SIG-M5 (cell line): Measurements from ENCODE around the gene PLXNA4.

Experiments
- DNase-seq: peaks from one replicate; lab custom pipeline; 2025; lab: John Stamatoyannopoulos, UW

PLXNA4 gene

DNA sequence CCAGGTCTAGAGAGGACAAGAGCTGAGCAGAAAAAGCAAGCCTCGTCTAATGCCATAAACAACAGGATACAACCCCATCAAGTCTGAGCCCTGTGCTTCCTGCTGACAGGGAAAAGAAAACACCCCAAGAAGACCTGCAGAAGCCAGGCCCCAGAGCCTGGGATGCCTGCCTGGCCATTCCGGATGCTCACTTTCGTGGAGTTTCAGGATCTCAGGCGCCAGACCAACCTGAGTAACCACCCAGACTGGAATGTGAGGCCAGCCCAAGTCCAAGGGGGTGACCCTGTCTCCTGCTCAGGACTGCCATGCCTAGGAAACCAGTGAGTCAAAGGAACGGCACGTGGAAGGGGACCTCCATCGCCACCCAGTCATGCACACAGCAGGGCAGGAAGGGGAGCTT is 74.3 kb downstream of the PLXNA4 start:
- DNase-seq = no peak

DNA sequence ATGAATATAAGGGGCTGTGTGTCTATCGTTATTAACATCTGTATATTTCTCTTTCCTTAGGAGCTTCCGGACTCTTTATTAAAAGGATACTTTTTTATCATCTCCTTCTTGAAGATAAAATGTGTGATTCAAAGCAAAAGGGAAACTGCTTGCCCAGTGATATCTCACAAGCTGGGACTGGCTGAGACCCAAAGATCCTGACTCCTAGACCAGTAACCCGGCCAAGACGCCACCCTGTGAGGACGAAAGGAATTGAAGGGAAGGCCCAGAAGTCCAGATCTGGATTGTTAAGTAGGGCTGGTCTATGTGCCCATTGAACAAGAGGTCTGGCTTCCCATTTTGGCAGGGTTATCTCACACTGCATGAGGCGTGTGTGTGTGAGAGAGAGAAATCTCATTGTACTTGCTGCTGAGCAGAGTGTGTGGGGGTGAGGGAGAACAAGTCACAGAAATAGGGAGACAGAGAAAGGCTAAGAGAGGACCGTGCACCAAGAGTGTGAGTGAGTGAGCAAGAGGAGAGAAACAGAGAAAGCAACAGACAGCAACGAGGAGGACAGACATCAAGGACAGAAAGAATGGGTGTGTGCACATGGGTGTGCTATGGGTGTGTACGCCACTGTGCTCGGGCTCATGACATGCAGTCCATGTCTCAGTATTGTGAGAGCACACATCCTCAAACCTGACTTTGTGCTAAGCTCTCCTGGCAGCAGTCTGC is 75.4 kb downstream of the PLXNA4 start:
- DNase-seq = no peak

DNA sequence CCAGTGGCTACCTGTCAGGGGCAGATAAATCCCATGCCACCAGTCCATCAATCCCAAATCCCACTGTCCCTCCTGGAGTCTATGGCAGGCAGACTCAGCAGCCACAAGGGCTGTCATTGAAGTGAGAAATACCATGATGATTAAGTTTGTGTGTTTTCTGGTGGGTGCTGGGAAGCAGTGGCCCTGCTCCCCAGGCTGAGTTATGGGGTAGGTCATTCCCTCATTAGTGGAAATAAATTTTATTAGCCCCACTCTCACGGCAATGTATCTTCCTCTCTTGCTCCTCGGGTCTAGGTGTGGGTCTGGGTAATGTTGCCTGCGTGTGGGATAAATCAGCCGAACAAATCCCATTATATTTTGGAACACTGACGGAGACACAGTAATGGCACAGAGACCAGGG is 76.8 kb downstream of the PLXNA4 start:
- no peak for DNase-seq

DNA sequence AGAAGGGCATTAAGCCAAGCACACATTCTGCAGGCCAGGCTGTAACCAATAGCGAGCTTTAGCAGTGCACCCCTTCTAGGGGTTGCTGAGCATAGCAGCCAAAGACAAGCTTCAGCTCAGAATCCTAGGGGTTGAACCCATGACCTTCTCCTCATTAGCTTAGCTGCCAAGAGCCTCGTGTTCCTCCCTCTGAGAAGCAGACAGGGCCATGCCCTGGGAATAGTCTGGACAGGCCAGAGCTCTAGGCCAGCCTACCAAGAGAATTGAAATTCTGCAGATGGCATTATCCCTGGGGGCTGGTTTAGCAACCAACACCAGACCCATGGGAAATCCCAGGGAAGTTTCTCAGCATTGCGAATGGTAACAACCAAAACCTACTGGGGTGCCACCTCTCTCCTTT is 77.2 kb downstream of the PLXNA4 start:
- no peak for DNase-seq

DNA sequence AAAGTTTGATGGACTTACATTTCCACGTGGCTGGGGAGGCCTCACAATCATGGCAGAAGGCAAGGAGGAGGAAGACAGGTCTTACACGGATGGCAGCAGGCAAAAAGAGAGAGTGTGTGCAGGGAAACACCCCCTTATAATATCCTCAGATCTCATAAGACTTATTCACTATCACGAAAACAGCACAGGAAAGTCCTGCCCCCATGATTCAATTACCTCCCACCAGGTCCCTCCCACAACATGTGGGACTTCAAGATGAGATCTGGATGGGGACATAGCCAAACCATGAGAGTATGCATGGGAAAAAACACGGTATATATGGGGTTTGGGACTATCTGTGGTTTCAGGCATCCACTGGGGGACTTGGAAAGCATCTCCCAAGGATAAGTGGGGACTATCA is 78.0 kb downstream of the PLXNA4 start:
- no peak for DNase-seq

DNA sequence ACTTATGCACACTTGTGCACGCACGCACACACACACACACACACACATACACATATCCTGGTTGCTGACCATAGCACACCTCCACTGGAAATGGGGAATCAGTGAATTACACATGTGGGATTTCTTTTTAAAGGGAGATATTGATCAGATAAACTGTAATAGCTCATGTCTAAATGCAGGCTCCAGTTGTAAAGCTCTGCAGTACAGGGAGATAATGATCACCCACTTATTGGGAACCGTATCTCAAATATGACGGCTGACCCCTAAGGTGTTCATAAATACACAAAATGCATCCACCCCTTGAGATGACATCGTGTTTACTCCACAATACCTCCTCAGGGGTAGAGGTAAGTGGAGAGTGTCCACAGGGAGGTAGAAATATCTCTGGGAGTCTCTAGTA is 79.2 kb downstream of the PLXNA4 start:
- no peak for DNase-seq

DNA sequence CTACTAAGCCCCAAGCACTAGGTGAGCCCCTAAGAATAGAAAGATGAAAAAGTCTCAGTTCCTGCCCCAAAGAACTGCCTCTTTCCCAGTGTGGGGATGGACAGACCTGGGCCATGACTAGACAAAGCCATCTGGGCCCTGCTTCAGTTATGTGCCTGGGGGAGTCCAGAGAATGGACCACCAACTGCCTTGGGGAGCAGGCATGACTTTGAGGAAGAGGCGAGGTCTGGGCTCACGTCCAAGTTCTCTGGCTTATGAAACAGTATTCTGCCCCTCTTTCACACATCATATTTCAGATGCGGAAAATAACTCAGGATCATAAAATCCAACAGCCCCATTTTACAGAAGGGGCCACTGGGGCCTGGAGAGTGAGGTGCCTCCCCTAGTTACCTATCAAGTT is 80.3 kb downstream of the PLXNA4 start:
- no peak for DNase-seq

DNA sequence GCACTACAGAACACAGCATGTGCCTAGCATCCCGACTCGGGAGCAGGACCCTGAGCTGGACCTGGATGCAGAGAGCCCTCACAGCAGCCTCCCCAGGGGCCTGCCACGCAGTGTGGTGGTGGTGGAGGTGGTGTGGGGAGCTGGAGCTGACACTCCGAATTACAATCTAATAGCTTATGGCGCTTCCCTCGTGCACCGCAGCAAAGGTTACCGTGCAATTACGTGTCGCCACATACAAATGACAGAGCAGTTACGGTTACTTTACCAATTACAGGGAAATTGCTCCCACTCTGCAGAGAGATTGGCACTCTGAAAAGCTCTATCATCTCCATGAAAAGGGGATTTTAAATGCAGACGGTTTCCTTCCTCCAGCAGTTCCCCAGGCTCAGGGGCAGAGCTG is 81.8 kb downstream of the PLXNA4 start:
- no peak for DNase-seq

DNA sequence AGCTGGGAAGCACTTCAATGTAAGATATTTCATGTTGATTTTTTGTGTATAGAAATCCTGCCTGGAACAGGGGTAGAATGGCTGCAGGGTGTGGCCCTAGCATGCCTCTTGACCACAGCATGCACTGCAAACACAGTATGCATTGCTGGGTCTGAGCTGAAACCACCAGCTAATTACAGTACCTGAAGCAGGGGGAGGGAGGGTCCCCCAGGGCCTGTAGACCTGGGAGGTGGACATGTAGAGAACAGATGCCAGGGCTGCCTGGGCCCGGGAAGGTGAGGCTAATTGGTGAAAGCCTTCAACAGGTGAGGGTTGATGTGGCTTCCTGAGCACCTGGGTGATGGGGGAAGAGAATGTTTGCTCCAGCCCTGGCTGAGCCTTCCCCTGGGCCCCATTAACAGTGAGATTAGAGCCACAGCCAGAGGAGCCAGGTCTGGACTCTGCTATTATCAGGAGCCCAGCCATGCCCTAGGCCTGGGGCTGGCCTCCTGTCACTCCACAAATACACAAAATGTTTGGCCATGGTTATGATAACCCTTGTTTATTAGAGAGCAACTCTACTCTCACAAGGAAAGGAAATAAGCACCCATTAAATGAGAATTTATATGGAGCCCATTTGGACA is 83.3 kb downstream of the PLXNA4 start:
- no peak for DNase-seq

DNA sequence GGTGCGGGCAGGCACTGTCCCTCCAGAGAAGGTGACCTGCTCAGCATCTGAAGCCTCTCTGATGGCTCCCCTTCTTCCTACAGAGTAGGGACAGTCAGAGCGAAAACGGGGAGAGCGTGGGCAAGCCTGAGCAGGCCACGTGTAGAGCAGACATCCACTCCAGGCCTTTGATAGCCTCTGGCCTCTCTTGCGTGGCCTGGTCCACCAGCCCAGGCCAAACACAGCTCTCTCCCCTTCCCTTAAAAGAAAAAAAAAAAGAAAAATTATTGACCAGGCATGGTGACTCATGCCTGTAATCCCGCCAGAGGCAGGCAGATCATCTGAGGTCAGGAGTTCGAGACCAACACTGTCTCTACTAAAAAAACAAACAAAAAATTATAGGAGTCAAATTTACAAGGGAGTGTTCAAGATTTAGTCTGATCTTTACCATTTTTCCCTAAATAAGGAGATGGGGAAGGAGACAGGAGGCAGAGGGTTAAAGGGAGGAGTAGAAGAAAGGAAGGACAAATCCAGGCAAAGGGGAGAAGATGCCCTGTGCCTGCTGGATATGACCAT is 84.8 kb downstream of the PLXNA4 start:
- no peak for DNase-seq

DNA sequence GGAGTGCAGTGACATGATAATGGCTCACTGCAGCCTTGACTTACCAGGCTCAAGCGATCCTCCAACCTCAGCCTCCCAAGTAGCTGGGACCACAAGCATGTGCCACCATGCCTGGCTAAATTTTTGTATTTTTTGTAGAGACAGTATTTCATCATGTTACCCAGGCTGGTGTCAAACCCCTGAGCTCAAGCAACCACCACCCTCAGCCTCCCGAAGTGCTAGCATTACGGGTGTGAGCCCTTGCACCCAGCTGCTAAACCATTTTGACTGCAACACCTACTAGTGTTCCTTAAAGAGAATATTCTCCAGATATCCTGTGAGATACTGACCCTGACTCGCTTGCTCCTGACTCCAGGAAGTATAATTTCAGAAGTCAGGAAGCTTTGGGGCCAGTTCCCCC is 85.8 kb downstream of the PLXNA4 start:
- DNase-seq = no peak

DNA sequence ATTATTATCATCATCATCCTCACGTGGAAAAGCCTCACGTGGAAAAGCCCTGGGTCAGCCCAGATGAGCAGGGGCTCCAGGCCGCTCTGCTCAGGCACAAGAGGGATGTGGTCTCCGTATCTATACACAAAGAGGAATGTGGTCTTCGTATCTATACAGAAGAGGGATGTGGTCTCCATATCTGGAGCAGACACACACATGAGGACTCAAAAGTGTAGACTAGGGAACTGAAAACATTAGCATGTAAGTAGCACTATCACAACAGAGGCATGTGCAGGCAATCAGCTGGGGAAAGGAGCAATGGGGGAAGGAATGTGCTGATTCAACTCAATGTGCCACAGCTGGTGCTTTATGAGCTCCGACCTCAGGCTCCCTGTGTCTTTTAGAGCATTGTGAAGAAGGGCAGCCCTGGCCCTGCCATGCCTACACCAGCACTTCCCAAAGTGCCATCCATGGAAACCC is 86.5 kb downstream of the PLXNA4 start:
- no peak for DNase-seq

DNA sequence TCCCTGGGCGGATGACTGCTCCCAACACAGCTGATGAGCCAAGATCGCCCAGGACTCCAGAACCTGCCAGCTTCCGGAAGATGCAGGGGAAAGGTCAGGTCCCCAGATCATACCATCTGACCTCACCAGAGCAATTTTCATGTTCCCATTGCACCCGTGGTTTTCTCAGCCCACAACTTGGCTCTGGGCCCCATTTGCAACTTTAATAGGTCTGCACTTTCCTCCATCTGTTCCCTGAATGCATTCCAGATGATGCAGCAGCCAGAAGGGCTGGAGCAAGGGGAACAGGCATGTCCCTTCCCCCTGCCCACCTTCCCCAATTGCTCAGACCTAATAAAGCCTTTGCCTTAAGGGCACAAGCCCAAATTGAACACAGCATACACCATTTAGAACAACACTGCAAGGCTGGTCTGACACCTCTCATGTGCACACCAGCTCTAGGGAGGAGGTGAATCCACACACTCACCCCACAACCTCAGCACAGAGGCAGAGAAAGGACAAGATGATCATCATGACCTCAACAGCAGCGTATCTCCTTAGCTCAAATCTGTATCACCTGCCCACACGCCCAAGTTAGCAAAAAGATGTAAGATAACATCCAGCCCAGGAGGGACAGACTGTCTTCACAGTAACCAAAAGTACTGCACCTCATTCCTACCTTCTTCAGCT is 87.5 kb downstream of the PLXNA4 start:
- DNase-seq = no peak

DNA sequence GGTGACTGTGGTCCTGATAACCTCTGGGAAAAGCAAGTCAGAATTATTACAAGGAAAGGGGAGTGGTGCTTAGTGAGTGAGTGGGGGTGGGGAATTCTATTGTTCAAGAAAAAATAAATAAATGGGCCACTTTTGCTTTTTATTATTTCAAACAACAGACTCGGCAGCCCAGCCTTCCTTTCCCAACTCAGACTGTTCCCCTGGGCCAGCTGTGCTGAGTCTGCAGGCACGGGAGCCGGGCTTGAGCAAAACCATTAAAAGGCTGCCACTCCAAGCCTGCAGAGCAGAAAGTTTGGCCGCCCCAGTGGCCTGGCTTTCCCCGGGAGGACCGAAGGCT is 90.0 kb downstream of the PLXNA4 start:
- no peak for DNase-seq

DNA sequence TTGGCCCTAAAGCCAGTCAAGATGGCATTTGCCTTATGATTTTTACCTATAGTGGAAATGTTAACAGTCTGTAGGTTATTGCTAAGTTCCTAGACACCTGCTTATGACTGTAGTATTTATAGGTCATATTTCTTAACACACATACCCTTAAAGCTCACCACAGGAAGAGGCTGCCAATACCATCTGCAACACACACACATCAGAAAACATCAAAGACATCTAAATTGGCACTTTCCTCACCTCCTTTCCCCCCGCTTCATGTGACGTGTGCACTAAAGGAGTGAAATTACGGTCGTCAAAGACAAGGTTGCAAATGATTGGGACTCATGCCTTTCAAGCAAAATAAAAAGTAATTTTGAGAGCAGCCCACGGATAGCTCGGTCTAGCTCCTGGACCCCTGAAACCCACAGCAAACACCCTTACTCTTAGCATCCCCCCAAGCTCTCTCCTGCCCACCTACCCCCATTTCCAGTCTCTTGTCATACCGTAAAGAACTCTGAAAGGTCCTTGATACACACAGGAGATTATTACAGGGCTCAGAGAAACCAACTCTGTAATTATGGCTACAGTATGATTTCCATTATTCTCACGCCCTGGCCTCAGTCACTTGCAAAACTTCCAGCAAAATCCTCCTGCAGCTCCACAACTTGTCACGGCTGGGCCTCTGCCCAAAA is 90.5 kb downstream of the PLXNA4 start:
- no peak for DNase-seq

DNA sequence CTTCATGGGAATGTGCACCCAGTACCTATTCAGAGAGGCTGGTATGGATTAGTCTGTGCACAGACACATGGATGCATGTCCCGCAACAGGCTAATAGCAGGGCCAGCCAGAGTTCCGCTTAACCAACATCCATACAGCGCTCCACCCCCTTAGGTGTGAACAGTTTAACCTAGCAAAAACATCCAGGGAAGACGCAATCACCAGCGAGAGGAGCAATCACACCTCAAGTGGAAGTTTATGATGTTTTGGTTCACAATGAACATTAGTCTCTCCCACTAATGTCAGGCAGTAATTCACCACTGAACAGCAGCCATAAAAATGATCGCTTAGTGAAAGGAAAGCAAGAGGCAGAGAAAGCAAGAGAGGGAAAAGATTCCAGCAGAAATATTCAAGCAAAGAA is 91.1 kb downstream of the PLXNA4 start:
- no peak for DNase-seq

DNA sequence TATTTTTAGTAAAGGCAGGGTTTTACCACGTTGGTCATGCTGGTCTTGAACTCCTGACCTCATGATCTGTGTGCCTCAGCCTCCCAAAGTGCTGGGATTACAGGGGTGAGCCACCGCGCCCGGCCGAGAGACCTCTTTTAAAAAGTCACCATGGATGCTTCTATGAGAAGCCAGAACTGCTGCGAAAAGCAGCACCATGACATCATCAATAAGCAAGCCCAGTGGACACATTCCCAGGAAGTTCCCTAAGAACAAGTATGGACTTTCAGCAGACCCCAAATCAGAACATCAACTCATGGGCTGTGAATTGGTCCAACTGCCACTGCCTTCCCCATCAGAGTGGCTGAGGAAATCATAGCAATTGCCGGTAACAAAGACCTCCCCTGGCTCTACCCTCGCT is 93.4 kb downstream of the PLXNA4 start:
- DNase-seq = no peak

DNA sequence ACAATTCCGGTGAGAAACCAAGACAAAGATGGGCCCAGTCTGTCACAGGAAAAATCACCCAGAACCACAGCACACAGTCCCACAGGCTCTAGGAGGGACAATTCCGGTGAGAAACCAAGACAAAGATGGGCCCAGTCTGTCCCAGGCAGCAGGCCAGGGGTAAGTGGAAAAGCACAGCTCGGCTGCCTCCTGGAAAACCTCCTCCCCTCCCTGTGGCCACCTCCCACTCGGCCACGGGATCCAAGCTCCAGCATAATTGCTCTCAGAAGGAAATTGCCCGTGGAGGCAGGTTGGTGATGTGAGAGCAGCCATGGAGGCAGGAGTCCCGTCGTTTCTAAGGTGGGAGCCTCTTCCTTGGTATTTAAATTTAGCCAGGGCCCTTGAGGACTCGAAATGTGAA is 95.7 kb downstream of the PLXNA4 start:
- DNase-seq = no peak

DNA sequence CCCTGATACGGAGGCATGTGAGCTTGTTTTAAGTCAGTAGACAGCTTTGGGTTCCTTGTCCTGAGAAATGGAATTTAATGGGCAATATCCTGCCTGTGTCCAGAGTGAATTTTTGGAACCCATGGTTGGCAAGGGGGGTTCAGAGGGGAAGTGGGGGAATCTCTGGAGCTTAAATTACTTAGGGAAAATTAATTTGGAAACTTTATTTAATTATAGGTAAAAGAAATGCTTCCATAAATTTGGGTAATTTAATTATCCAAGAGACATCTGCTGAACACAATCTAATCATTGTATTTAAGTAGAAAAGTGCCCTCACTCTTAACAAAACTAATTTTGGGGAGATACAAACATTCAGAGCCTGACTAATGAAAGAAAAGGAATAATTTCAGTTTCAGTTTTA is 99.7 kb downstream of the PLXNA4 start:
- no peak for DNase-seq

DNA sequence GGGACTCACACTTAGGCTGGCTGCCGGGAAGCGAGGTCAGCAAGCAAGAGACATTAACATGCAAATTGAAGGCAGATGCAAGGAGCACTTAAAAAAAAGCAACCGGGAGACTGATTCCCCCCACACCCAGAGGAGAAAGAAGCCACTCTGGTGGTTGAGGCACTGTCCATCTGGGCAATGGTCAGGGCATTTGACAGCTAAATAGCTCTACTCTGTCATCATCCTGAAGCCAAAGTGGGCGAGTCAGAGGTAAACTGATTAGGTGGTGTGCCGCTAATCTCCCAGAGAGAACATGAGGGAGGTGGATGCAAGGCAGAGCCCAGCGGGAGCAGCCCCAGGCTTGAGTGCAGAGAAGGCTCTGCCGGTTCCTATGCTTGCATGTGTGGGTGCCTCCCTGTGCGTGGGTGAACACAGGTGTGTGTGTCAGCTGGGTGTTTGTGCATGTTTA is 100.6 kb downstream of the PLXNA4 start:
- DNase-seq = no peak

DNA sequence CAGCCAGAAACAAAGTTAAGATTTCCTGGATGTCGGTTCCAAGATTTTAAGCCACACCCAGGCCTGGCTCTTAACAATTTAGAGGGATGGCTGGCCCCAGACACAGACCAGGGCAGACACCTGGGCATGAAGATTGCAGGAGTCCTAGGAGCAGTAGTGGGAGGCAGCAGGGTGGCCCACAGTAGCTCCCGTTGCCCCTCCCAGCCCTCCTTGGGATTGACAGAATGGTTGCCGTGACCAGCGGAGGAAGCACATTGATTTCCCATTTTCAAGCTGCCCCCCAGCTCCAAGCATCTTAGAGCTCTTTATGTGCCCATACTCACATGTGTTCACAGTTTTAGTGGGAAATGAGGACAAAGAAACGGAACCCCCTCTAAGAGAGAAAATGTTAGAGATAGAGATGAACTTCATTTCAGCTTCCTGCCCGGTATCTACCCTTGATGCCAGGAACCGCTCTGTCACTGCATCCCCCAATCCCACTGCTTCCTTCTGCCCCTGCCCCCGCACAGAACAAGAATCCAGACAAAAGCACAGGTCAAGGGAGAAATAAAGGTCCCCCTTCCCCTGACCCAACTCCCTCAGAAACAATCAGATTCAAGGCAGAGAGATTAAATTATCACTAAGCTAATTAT is 101.1 kb downstream of the PLXNA4 start:
- no peak for DNase-seq

DNA sequence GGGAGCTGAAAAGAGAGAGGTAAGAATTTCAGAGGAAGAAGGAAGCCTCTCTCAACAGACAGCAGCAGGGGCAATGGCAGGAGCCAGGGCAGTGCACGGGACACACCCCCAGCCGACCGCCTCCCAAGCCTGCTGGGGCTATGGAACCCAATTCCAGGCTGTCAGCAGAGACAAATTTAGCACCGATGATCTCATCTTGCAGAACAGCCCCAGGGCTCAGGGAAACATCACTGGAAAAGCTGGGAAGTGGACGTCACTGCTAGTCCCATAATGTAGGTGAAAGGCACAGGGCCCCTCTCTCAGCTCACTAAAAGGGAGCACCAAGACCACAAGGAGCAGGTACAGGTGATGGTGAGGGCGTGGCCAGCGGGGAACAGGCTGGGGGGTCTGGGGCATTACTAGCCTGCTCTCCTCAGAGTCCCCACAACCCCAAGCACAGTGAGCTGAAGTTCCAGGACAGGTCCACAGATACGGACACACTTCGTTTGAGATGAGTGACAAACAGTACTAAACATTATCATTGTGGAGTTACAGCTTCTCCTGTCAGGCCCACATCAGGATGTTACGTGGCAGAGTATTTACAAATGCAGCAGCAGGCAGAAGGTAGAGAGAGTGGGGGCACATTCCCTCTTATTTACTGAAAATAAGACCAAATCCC is 103.7 kb downstream of the PLXNA4 start:
- DNase-seq = no peak
